Thoracic aorta (tissue), 2 donors: Measurements from ENCODE around the gene SSTR4. TPM values are rescaled to one million over a fixed set of nuclear protein-coding genes. Genes with fewer than 3 reads are reported as not detected.
A peak's percentile ranks its signal among the peaks of the same experiment; 100 is the strongest.

ENCODE experiments used
- ATAC-seq: fragments of 150-250 bp; one replicate; pipeline ENCODE4 v1.8.0; 2017; ENCODE audit warnings: low read depth; ENCODE audit not compliant: insufficient number of reproducible peaks, low FRiP score
- DNase-seq: peaks from one replicate; pipeline ENCODE4 v3.0.0-alpha.2; 2020; ENCODE audit warnings: low spot score
- H3K27ac ChIP-seq, 2 donors: fragments of 200-600 bp; sonication (generic); 1 replicate in 1 of 2; 2 replicates in 1 of 2; pipeline ENCODE4 v1.5.1; 2016; ENCODE audit warnings: mild to moderate bottlenecking in 2 of 2, moderate library complexity in 2 of 2
- H3K27me3 ChIP-seq: fragments of 200-600 bp; sonication (generic); replicated peaks from 2 replicates; pipeline ENCODE4 v1.6.0; 2016; ENCODE audit warnings: mild to moderate bottlenecking; ENCODE audit not compliant: insufficient read depth
- H3K36me3 ChIP-seq: fragments of 200-600 bp; sonication (generic); one replicate; pipeline ENCODE4 v1.5.1; 2016
- H3K4me1 ChIP-seq, 2 donors: fragments of 200-600 bp; sonication (generic); 1 replicate in 1 of 2; 2 replicates in 1 of 2; pipeline versions ENCODE4 v1.5.1 to v1.6.0; 2016; ENCODE audit warnings: low read depth in 2 of 2, mild to moderate bottlenecking in 1 of 2; ENCODE audit not compliant: control insufficient read depth in 1 of 2
- H3K4me3 ChIP-seq: fragments of 200-600 bp; sonication (generic); 2 replicates; pipeline ENCODE4 v1.5.1; 2016; ENCODE audit warnings: mild to moderate bottlenecking
- H3K9me3 ChIP-seq: fragments of 200-600 bp; sonication (generic); 2 replicates; pipeline ENCODE4 v1.5.1; 2016
- total RNA-seq, 2 donors: library from RNA; depleted of rRNA; stranded (reverse); fragments of >200 nt; gene quantifications; one replicate each; pipeline versions ENCODE4 v1.1.0 to v1.2.3, GENCODE V29; 2016
- TF ChIP-seq, protein P1 (sequence below): fragments of 200-600 bp; sonication (generic); IDR thresholded peaks from one replicate; pipeline ENCODE4 v1.5.1; 2019; ENCODE audit warnings: antibody characterized with exemption

SSTR4 gene
- total RNA-seq, 2 donors from 2014 or later, result not detected

DNA sequence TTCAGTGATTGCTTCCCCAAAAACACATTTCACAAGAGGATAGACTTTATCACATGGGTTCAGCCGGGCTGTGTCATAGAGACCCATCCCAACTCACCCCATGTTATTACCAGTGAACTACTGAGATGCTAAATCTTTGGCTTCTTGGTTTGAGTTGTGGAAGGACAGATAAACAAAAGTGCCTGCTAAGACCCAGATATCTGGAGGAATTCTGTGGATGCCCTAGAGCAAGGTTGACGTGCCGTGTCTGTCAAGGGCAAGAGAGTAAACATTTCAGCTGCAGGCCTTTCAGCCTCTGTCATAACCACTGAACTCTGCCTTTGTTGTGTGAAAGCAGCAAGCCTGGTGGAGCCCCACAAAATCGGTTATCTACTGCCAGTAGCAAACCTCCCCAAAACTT, 25.5 kb downstream of the SSTR4 start:
- TF ChIP-seq, protein P1, sequence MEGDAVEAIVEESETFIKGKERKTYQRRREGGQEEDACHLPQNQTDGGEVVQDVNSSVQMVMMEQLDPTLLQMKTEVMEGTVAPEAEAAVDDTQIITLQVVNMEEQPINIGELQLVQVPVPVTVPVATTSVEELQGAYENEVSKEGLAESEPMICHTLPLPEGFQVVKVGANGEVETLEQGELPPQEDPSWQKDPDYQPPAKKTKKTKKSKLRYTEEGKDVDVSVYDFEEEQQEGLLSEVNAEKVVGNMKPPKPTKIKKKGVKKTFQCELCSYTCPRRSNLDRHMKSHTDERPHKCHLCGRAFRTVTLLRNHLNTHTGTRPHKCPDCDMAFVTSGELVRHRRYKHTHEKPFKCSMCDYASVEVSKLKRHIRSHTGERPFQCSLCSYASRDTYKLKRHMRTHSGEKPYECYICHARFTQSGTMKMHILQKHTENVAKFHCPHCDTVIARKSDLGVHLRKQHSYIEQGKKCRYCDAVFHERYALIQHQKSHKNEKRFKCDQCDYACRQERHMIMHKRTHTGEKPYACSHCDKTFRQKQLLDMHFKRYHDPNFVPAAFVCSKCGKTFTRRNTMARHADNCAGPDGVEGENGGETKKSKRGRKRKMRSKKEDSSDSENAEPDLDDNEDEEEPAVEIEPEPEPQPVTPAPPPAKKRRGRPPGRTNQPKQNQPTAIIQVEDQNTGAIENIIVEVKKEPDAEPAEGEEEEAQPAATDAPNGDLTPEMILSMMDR, result no peak
- H3K36me3 ChIP-seq, result no peaks in the 10 kb centered on the region
- H3K4me3 ChIP-seq, result no peak overlapping the region
- no peaks in the 10 kb centered on the region for H3K9me3 ChIP-seq
- DNase-seq (no peak), ATAC-seq (no peak)
- H3K27me3 ChIP-seq, result no peaks in the 10 kb centered on the region
- peaks cover 38 to 46% of the 10 kb centered on the region in 2 donors for H3K4me1 ChIP-seq
- H3K27ac ChIP-seq, result peak overlapping the region; percentile 88 to 90

DNA sequence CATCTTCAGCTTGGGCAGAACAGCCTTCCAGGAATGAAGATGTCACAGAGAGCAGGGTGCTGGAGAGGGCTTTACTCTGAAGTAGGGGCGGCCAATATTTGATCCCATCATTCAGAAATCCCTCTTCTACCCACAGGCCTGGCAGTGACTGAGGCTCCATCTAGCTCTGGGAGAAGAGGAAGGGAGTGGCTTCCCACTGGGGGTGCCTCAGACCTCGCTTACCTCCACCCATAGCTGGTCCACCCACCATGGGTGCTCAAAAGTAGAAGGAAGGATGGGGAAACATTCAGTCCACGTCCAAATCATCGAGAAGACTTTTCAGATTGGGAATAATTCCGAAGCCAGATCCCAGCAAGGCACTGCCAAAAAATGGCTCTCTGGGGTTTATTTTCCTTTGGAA, 26.1 kb downstream of the SSTR4 start:
- ATAC-seq, result no peak
- no peak for DNase-seq
- Histone ChIP-seq H3K27ac (peak overlapping the region; percentile 88 to 90), H3K4me1 (peaks cover 38 to 46% of the 10 kb centered on the region in 2 donors), H3K4me3 (peak overlapping the region; percentile 38), H3K9me3 (no peaks in the 10 kb centered on the region), H3K27me3 (no peaks in the 10 kb centered on the region), H3K36me3 (no peaks in the 10 kb centered on the region)
- TF ChIP-seq, protein P1, result no peak

DNA sequence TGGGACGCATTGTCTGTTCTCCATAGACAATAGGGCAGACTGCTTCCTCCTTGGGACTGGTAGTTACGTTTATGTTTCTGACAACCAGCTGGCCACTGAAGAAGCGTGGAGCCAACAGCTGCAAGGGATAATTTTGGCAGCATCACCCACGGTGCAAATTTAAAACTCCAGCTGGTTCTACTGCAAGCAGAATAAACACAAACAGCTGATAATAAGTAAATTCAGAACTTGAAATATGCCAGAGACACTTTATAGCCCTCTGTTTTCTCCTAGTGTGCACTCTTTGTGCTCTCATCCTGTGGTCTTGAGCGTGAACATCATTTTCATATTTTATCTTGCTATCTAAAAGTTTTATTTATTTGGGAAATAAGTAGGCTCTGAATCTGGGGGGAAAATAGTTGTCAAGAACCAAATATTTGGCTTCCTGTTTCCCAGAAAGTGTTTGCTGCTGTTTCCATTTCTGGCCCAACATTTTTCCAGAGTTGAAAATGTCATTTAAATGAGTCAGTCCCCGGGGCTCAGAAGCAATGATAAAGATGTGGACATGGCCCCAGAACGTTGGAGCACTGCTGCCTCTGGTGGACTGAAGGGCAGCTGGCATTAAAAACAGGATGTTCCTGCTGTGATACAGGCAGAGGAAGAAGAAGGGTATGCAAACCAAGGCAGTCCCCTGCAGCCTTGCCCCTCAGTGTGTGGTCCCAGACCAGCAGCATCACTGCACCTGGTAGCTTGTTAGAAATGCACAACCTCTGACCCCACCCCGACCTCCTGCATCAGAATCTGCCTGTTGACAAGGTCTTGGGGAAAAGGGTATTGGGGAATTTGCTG, 26.8 kb downstream of the SSTR4 start:
- DNase-seq (no peak), ATAC-seq (peak; percentile 86)
- H3K27me3 ChIP-seq, result no peaks in the 10 kb centered on the region
- no peaks in the 10 kb centered on the region for H3K9me3 ChIP-seq
- peak overlapping the region; percentile 38 for H3K4me3 ChIP-seq
- H3K4me1 ChIP-seq, result peaks cover 38 to 46% of the 10 kb centered on the region in 2 donors
- peak overlapping the region; percentile 88 to 90 for H3K27ac ChIP-seq
- TF ChIP-seq, protein P1, result peak; percentile 77
- H3K36me3 ChIP-seq, result no peaks in the 10 kb centered on the region

DNA sequence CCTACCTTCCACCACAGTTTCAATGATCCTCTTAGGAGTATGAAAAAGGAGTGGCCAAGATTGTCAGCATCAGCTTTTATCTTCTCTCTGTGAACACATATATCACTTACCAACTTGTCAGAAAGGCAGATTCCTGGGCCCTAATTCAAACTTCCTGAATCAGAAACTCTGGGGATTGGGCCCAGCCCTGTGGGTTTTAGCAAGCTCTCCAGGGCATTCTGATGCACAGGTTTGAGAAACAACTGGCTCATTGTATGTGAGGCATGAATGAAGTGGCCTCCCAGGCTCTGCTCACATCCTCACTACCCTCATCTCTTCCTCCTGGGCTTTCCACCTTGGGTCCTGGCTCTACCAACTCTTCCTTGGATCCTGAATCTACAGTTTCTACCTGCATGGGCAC, 27.5 kb downstream of the SSTR4 start:
- ATAC-seq (no peak), DNase-seq (no peak)
- no peaks in the 10 kb centered on the region for H3K9me3 ChIP-seq
- no peaks in the 10 kb centered on the region for H3K36me3 ChIP-seq
- TF ChIP-seq, protein P1, result no peak
- H3K4me1 ChIP-seq, result peaks cover 38 to 46% of the 10 kb centered on the region in 2 donors
- no peaks in the 10 kb centered on the region for H3K27me3 ChIP-seq
- H3K4me3 ChIP-seq, result no peak overlapping the region
- peak overlapping the region; percentile 54 to 90 for H3K27ac ChIP-seq

DNA sequence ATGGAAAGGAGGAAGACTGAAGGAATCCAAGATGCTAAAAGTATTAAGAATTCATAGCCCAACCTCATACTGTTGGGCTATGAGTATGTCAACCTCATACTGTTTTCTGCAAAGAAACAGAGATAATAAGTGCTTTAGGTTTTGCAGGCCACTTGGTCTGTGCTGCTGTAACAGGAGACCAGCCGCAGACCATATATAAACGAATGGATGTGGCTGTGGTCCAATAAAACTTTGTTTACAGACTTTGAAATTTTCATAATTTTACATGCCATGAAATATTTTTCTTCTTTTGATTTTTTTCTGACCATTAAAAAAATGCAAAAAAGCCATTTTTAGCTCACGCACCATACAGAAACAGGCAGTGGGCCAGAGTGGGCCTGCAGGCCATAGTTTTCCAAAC, 28.1 kb downstream of the SSTR4 start:
- no peaks in the 10 kb centered on the region for H3K27me3 ChIP-seq

More for the DNA sequence above, 28.1 kb downstream of the SSTR4 start:
- TF ChIP-seq, protein P1, result no peak
- Histone ChIP-seq H3K4me3 (no peak overlapping the region), H3K36me3 (no peaks in the 10 kb centered on the region), H3K9me3 (no peaks in the 10 kb centered on the region), H3K27ac (peak overlapping the region; percentile 35 to 54), H3K4me1 (peaks cover 38 to 46% of the 10 kb centered on the region in 2 donors)
- no peak for DNase-seq
- no peak for ATAC-seq
